ACC112 (cell line): ENCODE measurements around the gene GRID2.

Experiments used
- H2AFZ ChIP-seq: fragments of 200-600 bp; sonication (generic); one replicate; pipeline ENCODE4 v1.6.0; 2017; ENCODE audit warnings: antibody characterized with exemption, low read length; ENCODE audit not compliant: unreplicated experiment
- H3K27ac ChIP-seq: fragments of 200-600 bp; sonication (generic); 2 replicates; pipeline ENCODE4 v1.5.1; 2014; ENCODE audit warnings: low read depth, mild to moderate bottlenecking, antibody characterized with exemption, low read length, moderate library complexity
- H3K27me3 ChIP-seq: fragments of 200-600 bp; sonication (generic); 2 replicates; pipeline ENCODE4 v1.6.1; 2014; ENCODE audit warnings: mild to moderate bottlenecking, antibody characterized with exemption, low read length, moderate library complexity, mixed read lengths; ENCODE audit not compliant: insufficient read depth
- H3K36me3 ChIP-seq: fragments of 200-600 bp; sonication (generic); 2 replicates; pipeline ENCODE4 v1.6.1; 2016; ENCODE audit warnings: mild to moderate bottlenecking, antibody characterized with exemption, low read length, moderate library complexity, mixed read lengths; ENCODE audit not compliant: insufficient read depth
- H3K4me1 ChIP-seq: fragments of 200-600 bp; sonication (generic); one replicate; pipeline ENCODE4 v1.6.1; 2016; ENCODE audit warnings: low read length, mixed read lengths; ENCODE audit not compliant: insufficient read depth, unreplicated experiment, control insufficient read depth
- H3K4me3 ChIP-seq: fragments of 200-600 bp; sonication (generic); 2 replicates; pipeline ENCODE4 v1.5.1; 2014; ENCODE audit warnings: mild to moderate bottlenecking, low read depth, low read length
- H3K79me2 ChIP-seq: fragments of 200-600 bp; sonication (generic); one replicate; pipeline ENCODE4 v1.6.0; 2016; ENCODE audit warnings: low read length; ENCODE audit not compliant: control insufficient read depth, unreplicated experiment, insufficient read depth

The GRID2 gene

GRCh38 chr4:93169966-93170365 is 866.2 kb downstream of the GRID2 start:
- Histone ChIP-seq H2AFZ (no peak overlapping the region), H3K79me2 (no peaks in the 10 kb centered on the region), H3K36me3 (no peaks in the 10 kb centered on the region), H3K27ac (no peak overlapping the region), H3K27me3 (no peaks in the 10 kb centered on the region), H3K4me3 (no peak overlapping the region), H3K4me1 (no peaks in the 10 kb centered on the region)

DNA sequence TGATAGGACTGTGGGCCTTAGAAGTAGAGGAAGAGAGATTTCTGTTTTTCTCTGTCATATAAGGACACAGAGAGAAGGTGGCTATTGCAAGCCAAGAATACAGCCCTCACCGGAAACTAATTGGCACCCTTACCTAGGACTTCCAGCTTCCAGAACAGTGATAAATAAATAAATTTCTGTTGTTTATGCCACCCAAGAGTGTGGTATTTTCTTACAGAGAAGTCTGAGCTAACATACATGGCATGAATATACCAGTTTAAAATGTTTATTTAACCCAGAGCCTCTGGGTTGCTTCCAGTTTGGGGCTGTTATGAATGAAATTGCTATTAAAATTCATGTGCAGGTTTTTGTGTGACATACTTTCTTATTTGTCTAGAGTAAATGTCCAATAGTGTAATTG is 870.8 kb downstream of the GRID2 start:
- Histone ChIP-seq H3K4me3 (no peak overlapping the region), H3K4me1 (no peaks in the 10 kb centered on the region), H3K79me2 (no peaks in the 10 kb centered on the region), H2AFZ (no peak overlapping the region), H3K36me3 (no peaks in the 10 kb centered on the region), H3K27me3 (no peaks in the 10 kb centered on the region), H3K27ac (no peak overlapping the region)

GRCh38 chr4:93178279-93178678 is 874.5 kb downstream of the GRID2 start:
- H2AFZ ChIP-seq = no peak overlapping the region
- no peak overlapping the region for H3K4me3 ChIP-seq
- H3K27ac ChIP-seq = no peak overlapping the region
- H3K36me3 ChIP-seq = no peaks in the 10 kb centered on the region
- H3K27me3 ChIP-seq = no peaks in the 10 kb centered on the region
- H3K4me1 ChIP-seq = no peaks in the 10 kb centered on the region
- H3K79me2 ChIP-seq = no peaks in the 10 kb centered on the region

- Histone ChIP-seq H3K79me2 (no peaks in the 10 kb centered on the region), H3K4me1 (no peaks in the 10 kb centered on the region), H3K36me3 (no peaks in the 10 kb centered on the region), H3K27me3 (no peaks in the 10 kb centered on the region), H3K4me3 (no peak overlapping the region), H3K27ac (no peak overlapping the region), H2AFZ (no peak overlapping the region)
Observed at GRCh38 chr4:93179044-93179443, 875.3 kb downstream of the GRID2 start.

- no peak overlapping the region for H3K27ac ChIP-seq
- no peak overlapping the region for H2AFZ ChIP-seq
- H3K4me3 ChIP-seq = no peak overlapping the region
- no peaks in the 10 kb centered on the region for H3K27me3 ChIP-seq
- H3K79me2 ChIP-seq = no peaks in the 10 kb centered on the region
- no peaks in the 10 kb centered on the region for H3K4me1 ChIP-seq
- no peaks in the 10 kb centered on the region for H3K36me3 ChIP-seq
Observed at GRCh38 chr4:93182722-93183121, 879.0 kb downstream of the GRID2 start.

GRCh38 chr4:93183576-93183975 is 879.8 kb downstream of the GRID2 start:
- Histone ChIP-seq H3K79me2 (no peaks in the 10 kb centered on the region), H3K36me3 (no peaks in the 10 kb centered on the region), H3K27ac (no peak overlapping the region)

GRCh38 chr4:93184053-93184452 is 880.3 kb downstream of the GRID2 start:
- Histone ChIP-seq H3K27ac (no peak overlapping the region), H3K79me2 (no peaks in the 10 kb centered on the region), H3K4me1 (no peaks in the 10 kb centered on the region), H2AFZ (no peak overlapping the region), H3K4me3 (no peak overlapping the region), H3K36me3 (no peaks in the 10 kb centered on the region), H3K27me3 (no peaks in the 10 kb centered on the region)

More at GRCh38 chr4:93183576-93183975, 879.8 kb downstream of the GRID2 start:
- H3K4me3 ChIP-seq = no peak overlapping the region
- no peak overlapping the region for H2AFZ ChIP-seq
- no peaks in the 10 kb centered on the region for H3K27me3 ChIP-seq
- no peaks in the 10 kb centered on the region for H3K4me1 ChIP-seq

- Histone ChIP-seq H2AFZ (no peak overlapping the region), H3K27ac (no peak overlapping the region), H3K79me2 (no peaks in the 10 kb centered on the region), H3K27me3 (no peaks in the 10 kb centered on the region), H3K4me3 (no peak overlapping the region), H3K36me3 (no peaks in the 10 kb centered on the region), H3K4me1 (no peaks in the 10 kb centered on the region)
Observed at GRCh38 chr4:93186846-93187245, 883.1 kb downstream of the GRID2 start.

GRCh38 chr4:93187466-93187865 is 883.7 kb downstream of the GRID2 start:
- Histone ChIP-seq H3K4me3 (no peak overlapping the region), H3K27ac (no peak overlapping the region), H3K27me3 (no peaks in the 10 kb centered on the region), H2AFZ (no peak overlapping the region), H3K79me2 (no peaks in the 10 kb centered on the region), H3K4me1 (no peaks in the 10 kb centered on the region), H3K36me3 (no peaks in the 10 kb centered on the region)

DNA sequence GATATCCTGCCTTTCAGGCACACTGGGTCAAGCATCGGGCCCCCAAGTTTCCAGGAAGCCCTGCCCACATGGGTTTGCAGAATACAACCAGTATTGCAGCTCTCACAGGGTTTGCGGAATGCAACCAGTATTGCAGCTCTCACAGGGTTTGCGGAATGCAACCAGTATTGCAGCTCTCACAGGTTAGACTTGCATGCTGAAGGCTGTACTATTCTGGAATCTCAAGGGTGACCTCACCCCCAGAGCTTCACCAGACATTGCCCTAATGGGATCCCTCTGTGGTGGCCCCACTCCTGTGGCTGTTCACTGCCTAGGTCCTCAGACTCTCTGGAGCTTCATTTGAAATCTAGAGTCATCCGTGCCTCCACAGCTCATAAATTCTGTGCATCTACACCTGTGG is 884.1 kb downstream of the GRID2 start:
- H3K4me1 ChIP-seq = no peaks in the 10 kb centered on the region
- H3K36me3 ChIP-seq = no peaks in the 10 kb centered on the region
- H3K27me3 ChIP-seq = no peaks in the 10 kb centered on the region
- no peak overlapping the region for H3K27ac ChIP-seq
- H3K79me2 ChIP-seq = no peaks in the 10 kb centered on the region
- no peak overlapping the region for H3K4me3 ChIP-seq
- no peak overlapping the region for H2AFZ ChIP-seq

DNA sequence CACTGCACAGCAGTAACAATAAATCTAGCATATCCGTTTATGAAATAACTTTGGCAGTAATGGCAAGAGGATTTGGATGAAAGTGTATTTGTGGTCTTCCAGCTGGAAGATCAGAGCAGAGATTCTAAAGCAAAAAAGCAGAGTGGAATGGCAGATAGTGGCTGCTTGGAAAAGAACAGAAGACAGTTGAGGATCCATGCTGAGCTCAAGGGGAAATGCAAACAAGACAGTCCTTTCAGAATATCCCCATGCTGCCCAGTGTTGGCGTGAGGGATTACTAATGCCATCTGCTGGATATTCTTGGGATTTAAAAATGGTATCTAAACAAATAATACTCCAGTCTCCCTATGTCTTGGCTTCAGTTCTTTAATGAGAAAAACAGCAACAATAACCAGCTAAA is 895.7 kb downstream of the GRID2 start:
- Histone ChIP-seq H3K27me3 (peaks cover 10% of the 10 kb centered on the region), H3K27ac (no peak overlapping the region), H2AFZ (no peak overlapping the region), H3K36me3 (no peaks in the 10 kb centered on the region), H3K4me3 (no peak overlapping the region), H3K4me1 (no peaks in the 10 kb centered on the region), H3K79me2 (no peaks in the 10 kb centered on the region)
